ENCODE results near the gene NSMCE4A.

GRCh38 chr10:122022276-122022675 lies 47.3 kb upstream of the NSMCE4A start:
- TF ChIP-seq POLR2A (IDR thresholded peaks at IDR 0.05; ENCODE audit: low read depth, low read length) = no peak
- no peak for TF ChIP-seq POLR2AphosphoS5 (IDR thresholded peaks at IDR 0.05; ENCODE audit: low read depth, low read length)

All from GM12891 (cell line).